ENCODE measurements around the gene SHOC2.
A peak's percentile ranks its signal among the peaks of the same experiment; 100 is the strongest.

SHOC2 gene

DNA sequence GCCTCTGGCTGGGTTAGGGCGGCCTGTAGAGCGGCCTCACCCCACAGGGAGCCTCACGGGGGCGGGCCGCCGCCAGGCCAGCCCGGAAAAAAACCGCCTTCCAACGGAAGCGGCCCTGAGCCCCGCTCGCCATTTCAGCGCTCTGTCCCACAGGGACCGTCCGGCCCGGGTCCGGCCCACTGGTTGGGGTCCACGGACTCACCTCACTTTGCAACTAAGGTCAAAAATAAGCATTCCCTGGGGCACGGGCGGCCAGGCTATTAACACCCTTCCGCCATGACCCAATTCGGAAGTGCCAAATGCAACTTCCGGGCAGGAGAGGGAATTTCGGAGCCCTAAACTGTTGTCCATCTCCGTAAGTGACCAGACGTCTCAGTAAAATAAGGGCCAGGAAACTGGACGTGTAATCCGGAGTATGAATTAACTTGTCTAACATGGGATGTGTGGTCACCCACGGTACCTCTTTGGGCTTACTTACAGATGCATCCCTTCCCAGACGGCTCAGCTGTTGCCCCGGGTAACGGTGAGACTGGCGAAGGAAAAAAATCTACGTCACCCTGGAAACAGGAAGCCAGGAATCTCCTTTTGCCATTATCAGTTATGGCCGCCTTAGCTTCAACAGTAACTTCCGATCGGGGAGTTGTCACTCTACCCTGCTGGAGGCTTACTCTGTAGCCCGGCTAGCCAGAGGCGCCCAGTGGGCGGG lies 608 bp upstream of the SHOC2 start, which contains the start of gene BBIP1:
TSS of gene BBIP1 (minus strand) at position 538 of the 706 bp plus-strand sequence. CDS start 1,023 bp downstream, outside the sequence.
- peaks cover 63% of the 10 kb centered on the region for H3K4me1 ChIP-seq (ENCODE audit: control insufficient read depth, low read length)

DNA sequence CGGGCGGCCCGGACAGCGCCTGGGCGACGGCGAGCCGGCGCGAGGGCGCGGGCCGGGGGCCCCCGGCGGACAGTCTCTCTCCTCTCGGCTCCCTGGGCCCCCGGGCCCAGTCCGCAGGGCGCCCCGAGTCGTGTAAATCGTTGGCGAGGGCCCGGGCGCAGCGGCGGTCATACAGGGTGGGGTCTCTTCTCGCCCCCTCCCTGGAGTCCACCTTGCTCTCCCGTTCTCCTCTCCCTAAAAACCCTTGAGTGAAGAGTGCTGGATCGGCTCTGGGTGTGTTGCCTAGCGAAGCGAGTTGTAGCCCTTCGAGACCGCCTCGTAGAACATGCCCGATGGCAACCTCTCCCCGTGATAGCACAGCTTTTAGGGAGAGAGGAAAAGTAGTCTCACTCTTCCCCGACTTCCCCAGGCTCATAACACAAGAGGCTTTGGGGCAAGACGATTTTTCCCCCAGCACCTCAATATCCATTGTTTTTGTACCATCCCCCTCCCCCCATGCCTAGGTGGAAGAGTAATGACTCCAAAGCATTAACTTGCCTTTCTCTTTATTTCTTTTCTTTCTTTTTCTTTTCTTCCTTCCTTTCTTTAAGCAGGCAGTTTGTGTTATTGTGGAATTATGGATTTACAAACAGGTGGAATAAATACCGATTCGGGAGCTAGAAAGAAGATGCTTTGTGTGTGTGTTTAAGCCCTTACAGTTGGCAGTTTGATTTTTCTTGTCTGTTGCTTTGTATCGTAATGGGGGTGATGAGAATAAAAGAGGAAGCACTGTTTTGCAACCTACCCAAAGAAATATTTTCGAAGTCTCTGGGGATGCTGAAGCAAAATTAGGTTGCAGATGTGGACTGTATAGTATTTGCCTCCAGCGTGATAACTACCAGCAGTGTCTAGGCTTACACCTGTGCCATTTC lies 822 bp downstream of the SHOC2 start:
- TF ChIP-seq EZH2phosphoT487 (IDR thresholded peaks at IDR 0.05; ENCODE audit: borderline replicate concordance, low read length): no peak
- peaks cover 61% of the 10 kb centered on the region for H3K79me2 ChIP-seq (ENCODE audit: control insufficient read depth, low read length)
- H3K9me2 ChIP-seq (replicated peaks; ENCODE audit: control insufficient read depth, low read length): no peaks in the 10 kb centered on the region
- peaks cover 8% of the 10 kb centered on the region for H3F3A ChIP-seq (ENCODE audit: control insufficient read depth, insufficient read depth)
- H3K4me2 ChIP-seq (ENCODE audit: low read length): peak overlapping the region; percentile 64
- H3K4me1 ChIP-seq (ENCODE audit: control insufficient read depth, low read length): peaks cover 66% of the 10 kb centered on the region
- peak overlapping the region; percentile 86 for H3K4me3 ChIP-seq (ENCODE audit: low read length)
- H3K36me3 ChIP-seq (ENCODE audit: control insufficient read depth, low read length): peaks cover 32% of the 10 kb centered on the region
- H3K9me3 ChIP-seq (ENCODE audit: control insufficient read depth, insufficient read depth, low read length): no peaks in the 10 kb centered on the region
- H4K20me1 ChIP-seq (ENCODE audit: control insufficient read depth, insufficient read depth, low read depth, low read length): peaks cover 24% of the 10 kb centered on the region
- peak overlapping the region; percentile 93 for H3K27ac ChIP-seq (ENCODE audit: low read depth, low read length)
- no peaks in the 10 kb centered on the region for H3K27me3 ChIP-seq (ENCODE audit: control insufficient read depth, low read length)

More for the DNA sequence above, 608 bp upstream of the SHOC2 start, which contains the start of gene BBIP1:
- TF ChIP-seq EZH2phosphoT487 (IDR thresholded peaks at IDR 0.05; ENCODE audit: borderline replicate concordance, low read length): no peak
- TF ChIP-seq, protein P1, sequence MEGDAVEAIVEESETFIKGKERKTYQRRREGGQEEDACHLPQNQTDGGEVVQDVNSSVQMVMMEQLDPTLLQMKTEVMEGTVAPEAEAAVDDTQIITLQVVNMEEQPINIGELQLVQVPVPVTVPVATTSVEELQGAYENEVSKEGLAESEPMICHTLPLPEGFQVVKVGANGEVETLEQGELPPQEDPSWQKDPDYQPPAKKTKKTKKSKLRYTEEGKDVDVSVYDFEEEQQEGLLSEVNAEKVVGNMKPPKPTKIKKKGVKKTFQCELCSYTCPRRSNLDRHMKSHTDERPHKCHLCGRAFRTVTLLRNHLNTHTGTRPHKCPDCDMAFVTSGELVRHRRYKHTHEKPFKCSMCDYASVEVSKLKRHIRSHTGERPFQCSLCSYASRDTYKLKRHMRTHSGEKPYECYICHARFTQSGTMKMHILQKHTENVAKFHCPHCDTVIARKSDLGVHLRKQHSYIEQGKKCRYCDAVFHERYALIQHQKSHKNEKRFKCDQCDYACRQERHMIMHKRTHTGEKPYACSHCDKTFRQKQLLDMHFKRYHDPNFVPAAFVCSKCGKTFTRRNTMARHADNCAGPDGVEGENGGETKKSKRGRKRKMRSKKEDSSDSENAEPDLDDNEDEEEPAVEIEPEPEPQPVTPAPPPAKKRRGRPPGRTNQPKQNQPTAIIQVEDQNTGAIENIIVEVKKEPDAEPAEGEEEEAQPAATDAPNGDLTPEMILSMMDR (IDR thresholded peaks at IDR 0.05; ENCODE audit: low read depth, low read length, poor library complexity, severe bottlenecking): no peak
- H3K79me2 ChIP-seq (ENCODE audit: control insufficient read depth, low read length): peaks cover 47% of the 10 kb centered on the region
- H3K9me3 ChIP-seq (ENCODE audit: control insufficient read depth, insufficient read depth, low read length): no peaks in the 10 kb centered on the region
- peaks cover 8% of the 10 kb centered on the region for H3F3A ChIP-seq (ENCODE audit: control insufficient read depth, insufficient read depth)
- peak within 1 kb of the TSS; percentile 93 for H3K27ac ChIP-seq (ENCODE audit: low read depth, low read length)
- peaks cover 17% of the 10 kb centered on the region for H4K20me1 ChIP-seq (ENCODE audit: control insufficient read depth, insufficient read depth, low read depth, low read length)
- no peaks in the 10 kb centered on the region for H3K9me2 ChIP-seq (replicated peaks; ENCODE audit: control insufficient read depth, low read length)
- no peaks in the 10 kb centered on the region for H3K27me3 ChIP-seq (ENCODE audit: control insufficient read depth, low read length)
- H3K4me3 ChIP-seq (ENCODE audit: low read length): peak within 1 kb of the TSS; percentile 88
- peaks cover 27% of the 10 kb centered on the region for H3K36me3 ChIP-seq (ENCODE audit: control insufficient read depth, low read length)
- peak within 1 kb of the TSS; percentile 88 for H3K4me2 ChIP-seq (ENCODE audit: low read length)

DNA sequence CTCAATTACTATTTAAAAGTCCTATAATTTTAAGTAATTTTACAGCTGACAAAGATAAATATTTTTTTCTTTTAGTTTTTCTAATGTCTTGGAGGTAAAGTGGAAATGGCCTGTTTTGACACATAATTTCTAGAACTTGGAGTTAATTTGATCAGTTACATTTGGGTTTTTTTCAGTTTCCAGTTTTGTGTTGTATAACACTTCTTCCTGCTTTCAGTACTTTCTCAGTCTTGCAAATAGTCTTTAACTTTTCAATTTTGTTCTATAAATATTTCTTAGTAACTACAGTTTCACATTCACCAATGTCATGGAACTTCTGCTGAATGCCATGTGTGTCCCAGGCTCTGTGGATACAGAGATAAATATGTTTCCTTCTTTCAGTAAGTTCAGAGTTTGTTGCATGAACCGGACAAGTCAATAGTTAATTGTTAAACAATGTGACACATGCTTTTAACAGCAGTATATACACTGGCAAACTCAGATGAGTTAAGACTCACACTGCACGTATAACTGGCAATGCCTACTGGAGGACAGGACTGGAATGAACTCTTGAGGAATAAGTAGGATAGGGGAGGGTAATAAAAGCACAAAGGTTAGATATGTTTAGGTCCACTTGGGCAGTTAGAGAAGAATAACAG lies 4.6 kb downstream of the SHOC2 start:
- Histone ChIP-seq H3K27ac (ENCODE audit: low read depth, low read length) (no peak overlapping the region), H3K4me3 (ENCODE audit: low read length) (peak overlapping the region; percentile 19; the same call in 1 of the 2 replicates), H3K27me3 (ENCODE audit: control insufficient read depth, low read length) (no peaks in the 10 kb centered on the region), H3K9me2 (replicated peaks; ENCODE audit: control insufficient read depth, low read length) (no peaks in the 10 kb centered on the region), H3K4me2 (ENCODE audit: low read length) (peak overlapping the region; percentile 41), H3K36me3 (ENCODE audit: control insufficient read depth, low read length) (peaks cover 36% of the 10 kb centered on the region), H4K20me1 (ENCODE audit: control insufficient read depth, insufficient read depth, low read depth, low read length) (peaks cover 41% of the 10 kb centered on the region), H3F3A (ENCODE audit: control insufficient read depth, insufficient read depth) (peaks cover 8% of the 10 kb centered on the region), H3K4me1 (ENCODE audit: control insufficient read depth, low read length) (peaks cover 70% of the 10 kb centered on the region), H3K9me3 (ENCODE audit: control insufficient read depth, insufficient read depth, low read length) (no peaks in the 10 kb centered on the region), H3K79me2 (ENCODE audit: control insufficient read depth, low read length) (peaks cover 93% of the 10 kb centered on the region)
- TF ChIP-seq EZH2phosphoT487 (IDR thresholded peaks at IDR 0.05; ENCODE audit: borderline replicate concordance, low read length): no peak
- TF ChIP-seq, protein P1 (IDR thresholded peaks at IDR 0.05; ENCODE audit: low read depth, low read length, poor library complexity, severe bottlenecking): no peak
